ENCODE measurements around the gene SPTBN4.

GRCh38 chr19:40583283-40583682, 116.5 kb downstream of the SPTBN4 start:
- TF ChIP-seq ZNF274 (IDR thresholded peaks at IDR 0.05; ENCODE audit: low read depth, low read length) (no peak), YY1 (IDR thresholded peaks at IDR 0.05; ENCODE audit: insufficient read depth, insufficient read length) (no peak), SUZ12 (IDR thresholded peaks at IDR 0.05; ENCODE audit: extremely low read depth, insufficient read depth, insufficient read length) (no peak)

All from NT2/D1 (cell line).